ENCODE measurements around the gene CAMP.
"Not testable (repeated sequence)": the region's sequence is repeated elsewhere in the genome, so short reads cannot be mapped to it uniquely, and the experiment has no call there.

CAMP gene
- 0.07 to 1.2 (median 0.31) reads per million in 18 experiments for total RNA-seq

GRCh38 chr3:48222616-48223513, at the start of gene CAMP:
CAMP (plus strand) TSS chr3:48223495; CDS start chr3:48223512, 17 bp downstream.
- peak; percentile 98 to 99 for DNase-seq

GRCh38 chr3:48178072-48178471, 45.2 kb upstream of the CAMP start:
- DNase-seq = no peak

DNA sequence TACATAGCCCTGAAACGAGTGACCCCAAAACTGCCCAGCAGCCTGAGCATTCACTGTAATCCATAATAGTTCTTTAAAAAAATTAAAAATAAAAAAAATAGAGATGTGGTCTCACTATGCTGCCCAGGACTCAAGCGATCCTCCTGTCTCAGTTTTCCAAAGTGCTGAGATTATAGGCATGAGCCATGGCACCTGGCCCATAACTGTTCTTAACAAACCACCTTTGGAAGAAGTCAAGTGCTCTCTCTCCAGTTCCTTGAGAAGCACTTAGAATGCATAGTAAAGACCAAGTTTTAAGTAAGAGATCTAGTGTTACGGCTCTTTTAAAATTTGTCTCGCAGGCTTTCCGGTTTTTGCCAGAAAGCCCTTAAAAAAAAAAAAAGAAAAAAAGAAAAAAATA, 43.3 kb upstream of the CAMP start:
- no peak for DNase-seq

- DNase-seq = no peak
These were observed 42.6 kb upstream of the CAMP start for GRCh38 chr3:48180531-48181253.

DNA sequence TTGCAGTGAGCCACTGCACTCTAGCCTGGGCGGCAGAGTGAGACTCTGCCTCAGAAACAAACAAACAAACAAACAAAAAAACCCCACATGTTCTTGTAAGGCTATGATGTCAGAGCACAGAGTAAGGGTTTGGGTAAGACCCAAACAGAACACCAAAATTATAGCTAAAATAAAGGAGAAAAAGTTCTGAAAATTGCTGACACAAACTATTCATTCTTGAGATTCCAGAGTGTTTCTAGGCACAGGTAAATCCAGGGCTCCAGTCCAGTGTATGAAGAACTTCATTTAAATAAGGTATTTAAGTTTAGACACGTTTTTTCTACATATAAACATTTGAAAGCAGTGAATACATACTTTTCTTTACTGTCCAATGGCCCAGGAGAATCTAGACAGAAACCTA, 39.0 kb upstream of the CAMP start:
- DNase-seq = no peak

- no peak for DNase-seq
These were observed 38.2 kb upstream of the CAMP start for GRCh38 chr3:48185129-48185528.

DNA sequence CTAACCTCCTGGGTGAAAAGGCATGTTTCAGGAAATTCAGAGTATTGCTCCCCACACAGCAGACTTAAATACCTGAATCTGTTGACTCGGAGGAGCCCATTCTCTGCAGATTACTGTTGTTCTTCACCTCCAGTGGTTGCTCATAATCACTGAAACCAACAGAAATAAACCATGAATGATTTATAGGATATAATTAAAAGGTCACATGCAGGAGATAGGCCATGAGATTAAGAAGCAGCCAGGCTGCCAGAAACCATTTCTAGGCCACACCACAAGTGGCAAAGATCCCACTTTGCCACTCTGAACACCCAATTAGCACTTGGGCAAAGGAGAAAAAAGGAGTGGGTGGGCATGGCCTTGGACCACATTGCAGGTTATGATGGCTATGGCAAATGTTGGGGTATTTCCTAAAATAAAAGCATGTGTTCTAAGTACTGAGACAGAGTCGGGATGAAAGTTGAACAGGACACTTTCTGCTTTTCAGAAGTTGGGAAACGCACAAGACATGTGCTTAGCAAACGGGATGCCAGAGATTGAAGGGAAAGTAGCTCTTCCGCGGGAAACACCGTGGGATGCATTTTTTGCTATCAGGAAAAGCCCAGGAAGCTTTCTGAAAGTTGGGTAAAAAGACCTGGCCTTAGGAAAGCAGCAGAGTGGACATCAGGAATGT, 36.5 kb upstream of the CAMP start:
- no peak for DNase-seq

DNA sequence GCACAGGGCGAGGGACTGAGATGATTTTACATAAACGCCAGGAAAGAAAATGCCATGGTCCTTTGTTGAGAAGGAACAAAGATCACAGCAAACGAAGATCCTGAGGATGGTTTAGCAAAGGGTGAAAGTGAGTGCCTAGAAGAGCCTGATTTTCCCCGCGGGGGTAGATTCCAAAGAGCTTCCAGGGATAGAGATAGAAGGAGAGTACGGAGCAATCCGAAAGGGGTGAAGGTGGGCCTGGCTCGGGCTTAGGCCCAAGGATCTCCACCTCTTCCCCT, 36.1 kb upstream of the CAMP start:
- DNase-seq = no peak

GRCh38 chr3:48187579-48188265, 35.6 kb upstream of the CAMP start:
- peak in 1 of 2 donors; percentile 35 for DNase-seq

DNA sequence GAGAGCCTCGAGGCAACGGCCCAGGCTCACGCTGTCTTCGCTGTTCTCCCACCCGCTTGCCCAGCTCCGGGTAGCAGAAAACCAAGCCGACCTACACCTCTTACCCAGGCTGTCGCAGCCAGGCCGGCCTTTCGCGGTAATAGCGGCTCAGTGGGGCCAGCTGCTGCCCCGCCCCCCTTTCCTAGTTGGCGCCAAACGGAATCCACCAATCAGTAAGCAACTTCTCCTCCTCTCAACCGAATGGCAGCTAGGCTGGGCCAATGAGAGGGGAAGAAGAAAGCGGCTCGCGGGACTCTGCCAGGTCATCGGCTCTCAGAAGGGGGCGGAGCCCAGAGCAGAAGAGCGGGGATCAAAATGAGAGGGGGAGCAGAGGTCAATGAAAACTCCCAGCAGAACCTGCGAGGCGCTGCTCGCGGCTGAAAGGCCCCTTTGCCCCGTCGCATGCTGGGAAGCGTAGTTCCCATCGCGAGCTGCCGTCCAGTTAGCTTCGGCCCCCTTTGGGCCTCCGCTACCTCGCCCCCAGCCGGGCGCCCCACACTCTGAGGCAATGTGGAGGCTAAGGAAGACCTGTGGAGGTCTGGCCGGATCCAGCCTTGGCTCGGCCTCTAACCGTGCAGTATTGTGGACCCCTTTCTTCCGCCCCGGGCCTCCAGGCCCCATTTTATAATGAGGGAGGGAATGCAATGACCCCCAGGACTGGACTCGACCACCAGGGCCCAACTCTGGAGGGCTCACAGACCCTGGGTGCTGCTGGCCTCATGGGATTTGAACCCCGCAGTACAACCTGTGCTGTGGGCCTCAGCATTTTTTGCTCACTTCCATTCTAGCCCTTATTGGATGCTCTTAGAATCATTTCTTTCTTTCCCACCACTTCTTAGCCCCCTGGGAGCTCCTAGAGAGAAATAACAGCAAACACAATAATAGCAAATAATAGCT, 34.8 kb upstream of the CAMP start, which contains the start of gene CDC25A:
Gene CDC25A, minus strand, starts transcription at position 152 of the 936 bp plus-strand sequence. CDS start 470 bp downstream, outside the sequence.
- peak; percentile 97 to 98 for DNase-seq

- DNase-seq = no peak
These were observed 34.0 kb upstream of the CAMP start for GRCh38 chr3:48189321-48189720.

DNA sequence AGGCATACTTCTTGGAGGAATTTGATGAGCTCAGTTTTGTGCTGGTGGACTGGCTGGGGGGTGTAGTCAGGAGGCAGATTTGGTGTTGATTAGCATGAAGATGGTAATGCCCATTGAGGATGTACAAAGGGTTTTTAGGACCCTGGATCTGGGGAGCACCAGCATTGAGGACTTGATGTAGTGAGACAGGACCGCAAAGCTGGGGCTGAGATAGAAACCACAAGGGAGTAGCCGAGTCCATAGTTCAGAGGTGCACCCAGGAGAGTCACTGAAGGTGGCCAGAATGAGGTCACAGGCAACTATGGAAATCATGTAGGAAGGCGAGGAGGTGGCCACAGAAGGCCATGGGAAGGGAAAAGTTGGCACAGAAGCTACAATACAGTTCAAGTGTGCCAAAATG, 32.4 kb upstream of the CAMP start:
- no peak for DNase-seq

DNA sequence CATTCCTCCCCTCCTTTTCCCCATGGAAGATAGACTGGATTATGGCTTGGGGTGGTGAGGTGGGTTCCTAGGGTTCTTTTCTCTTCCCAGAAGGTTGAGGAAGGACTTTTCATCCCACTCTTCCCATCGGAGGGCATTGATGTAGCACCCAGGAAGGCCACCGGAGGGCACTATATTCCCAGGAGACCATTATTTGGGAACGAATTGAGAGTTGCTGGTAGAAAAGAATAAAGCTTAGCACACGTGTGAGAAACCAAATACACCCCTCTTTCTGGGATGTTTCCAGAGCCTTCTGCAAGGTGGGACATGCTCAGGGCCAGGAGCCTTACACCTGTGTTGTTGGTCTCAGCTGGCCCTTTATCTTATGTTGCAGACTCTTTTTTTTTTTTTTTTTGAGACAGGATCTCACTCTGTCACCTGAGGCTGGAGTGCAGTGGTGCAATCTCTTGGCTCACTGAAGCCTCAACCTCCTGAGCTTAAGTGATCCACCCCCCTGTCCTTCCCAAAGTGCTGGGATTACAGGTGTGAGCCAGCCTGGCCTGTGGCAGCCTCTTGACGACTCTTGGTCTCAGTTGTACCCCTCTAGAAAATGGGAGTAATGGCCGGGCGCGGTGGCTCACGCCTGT, 28.7 kb upstream of the CAMP start:
- DNase-seq = peak; percentile 65 to 68

DNA sequence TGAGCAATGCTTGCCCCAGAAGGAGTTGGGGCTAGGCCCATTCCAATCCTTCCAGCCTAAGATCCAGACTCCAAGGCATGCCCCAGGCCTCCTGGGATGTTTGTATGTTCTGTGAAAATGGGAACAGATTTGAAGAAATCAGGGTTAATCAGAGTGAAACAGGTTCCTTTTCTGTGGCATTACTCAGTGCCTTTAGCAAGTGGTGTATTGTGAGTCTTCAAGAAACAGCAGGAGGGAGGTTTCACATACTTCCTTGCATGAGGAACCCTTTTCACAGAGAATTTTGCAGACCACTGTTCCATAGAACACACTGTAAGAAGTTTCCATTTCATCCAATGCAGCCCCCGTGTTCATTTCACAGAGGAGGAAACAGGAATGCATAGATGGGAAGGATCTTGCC, 26.7 kb upstream of the CAMP start:
- peak; percentile 66 to 71 for DNase-seq

DNA sequence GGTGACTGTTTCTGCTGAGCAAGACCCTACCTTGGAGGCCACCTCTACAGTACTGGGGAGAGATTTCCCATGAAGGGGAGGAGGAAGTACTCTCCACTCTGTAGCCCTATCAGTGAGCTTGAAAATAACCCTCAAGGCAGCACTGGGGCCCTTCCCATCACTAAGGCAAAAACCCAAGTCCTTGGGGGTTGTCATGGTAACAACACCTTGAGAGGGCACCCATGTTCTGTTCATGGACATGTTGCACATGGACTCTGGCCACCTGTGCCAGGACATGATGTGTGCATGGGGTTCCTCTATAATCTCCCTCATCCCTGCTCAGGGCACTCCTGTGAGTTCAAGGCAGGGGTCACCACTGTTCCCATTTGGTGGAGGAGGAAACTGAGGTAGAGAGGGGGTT, 24.2 kb upstream of the CAMP start:
- DNase-seq = no peak

- DNase-seq = no peak
These were observed 20.7 kb upstream of the CAMP start for GRCh38 chr3:48202632-48203031.

DNA sequence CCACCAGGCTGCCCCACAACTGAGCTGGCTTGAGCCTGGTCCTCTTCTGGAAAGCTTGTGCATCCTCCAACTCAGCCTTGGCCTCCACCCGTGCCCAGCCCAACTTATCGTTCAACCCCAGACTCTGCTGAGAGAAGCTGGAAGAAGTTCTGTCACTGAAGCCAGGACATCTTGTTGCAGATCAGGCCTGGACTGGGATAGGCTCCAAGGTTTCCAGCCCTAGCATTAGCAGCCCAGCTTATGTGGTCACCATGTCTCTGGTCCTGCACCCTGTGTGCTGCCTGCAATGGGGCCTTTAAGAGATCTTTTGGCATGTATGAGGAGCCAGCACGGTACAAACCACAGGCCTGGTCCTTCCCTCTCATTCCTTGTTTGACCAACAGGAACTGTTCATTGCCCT, 15.2 kb upstream of the CAMP start:
- DNase-seq = no peak

DNA sequence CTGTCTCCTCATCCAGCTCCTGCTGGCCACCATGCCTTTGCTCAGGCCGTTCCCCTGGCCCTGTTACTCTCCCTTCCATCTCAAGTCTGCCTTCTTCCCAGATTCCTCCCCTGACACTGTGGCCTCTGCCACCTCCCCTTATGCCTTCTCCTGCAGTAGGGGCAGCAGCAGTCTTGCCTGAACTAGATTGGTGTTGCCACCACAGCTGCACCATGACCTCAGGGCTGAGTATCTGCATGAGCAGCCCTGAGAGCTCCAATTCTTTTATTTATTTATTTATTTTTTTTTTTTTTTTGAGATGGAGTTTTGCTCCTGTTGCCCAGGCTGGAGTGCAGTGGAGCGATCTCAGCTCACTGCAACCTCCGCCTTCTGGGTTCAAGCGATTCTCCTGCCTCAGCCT, 13.8 kb upstream of the CAMP start:
- no peak for DNase-seq

- DNase-seq = not testable (repeated sequence)
These were observed 12.8 kb upstream of the CAMP start for GRCh38 chr3:48210534-48210933.

GRCh38 chr3:48211776-48212175, 11.5 kb upstream of the CAMP start:
- not testable (repeated sequence) for DNase-seq

GRCh38 chr3:48214225-48214624, 9.1 kb upstream of the CAMP start:
- DNase-seq = no peak
